Measurements from ENCODE around the gene ILF3.

- no peak for TF ChIP-seq MAX (IDR thresholded peaks at IDR 0.05; ENCODE audit: insufficient read depth, insufficient read length)
- no peak for TF ChIP-seq CTCF (IDR thresholded peaks at IDR 0.05; ENCODE audit: extremely low read depth in 1 of 2, insufficient read depth in 1 of 2, low read depth in 1 of 2, low read length in 2 of 2)
- TF ChIP-seq POLR2AphosphoS5 (IDR thresholded peaks at IDR 0.05; ENCODE audit: insufficient read depth, low read depth, low read length): no peak
Measured at GRCh38 chr19:10691178-10691881, 37.2 kb downstream of the ILF3 start.
